ENCODE data around the gene TSPYL4.

TSPYL4 gene

GRCh38 chr6:116215414-116215813 is 38.5 kb downstream of the TSPYL4 start:
- POLR2A ChIA-PET (ENCODE audit: low non-redundant PET), result no interaction called here
- CTCF ChIA-PET, result no interaction called here
- no peak overlapping the region for H3K27ac ChIP-seq
- DNase-seq (ENCODE audit: low spot score), result no peak
- no peak for TF ChIP-seq CTCF (conservative IDR thresholded peaks at IDR 0.05; ENCODE audit: low read depth)

- no peak overlapping the region for H3K27ac ChIP-seq
- CTCF ChIA-PET, result no interaction called here
- POLR2A ChIA-PET (ENCODE audit: low non-redundant PET), result no interaction called here
These were observed 39.2 kb downstream of the TSPYL4 start for GRCh38 chr6:116214681-116215080.

GRCh38 chr6:116210750-116211425 is 43.0 kb downstream of the TSPYL4 start:
- H3K27ac ChIP-seq, result peak overlapping the region; percentile 84
- DNase-seq (ENCODE audit: low spot score), result peak; percentile 71
- ChIA-PET CTCF (no interaction called here), POLR2A (ENCODE audit: low non-redundant PET) (no interaction called here)
- TF ChIP-seq CTCF (conservative IDR thresholded peaks at IDR 0.05; ENCODE audit: low read depth), result no peak

More at GRCh38 chr6:116214681-116215080, 39.2 kb downstream of the TSPYL4 start:
- no peak for DNase-seq (ENCODE audit: low spot score)
- no peak for TF ChIP-seq CTCF (conservative IDR thresholded peaks at IDR 0.05; ENCODE audit: low read depth)

DNA sequence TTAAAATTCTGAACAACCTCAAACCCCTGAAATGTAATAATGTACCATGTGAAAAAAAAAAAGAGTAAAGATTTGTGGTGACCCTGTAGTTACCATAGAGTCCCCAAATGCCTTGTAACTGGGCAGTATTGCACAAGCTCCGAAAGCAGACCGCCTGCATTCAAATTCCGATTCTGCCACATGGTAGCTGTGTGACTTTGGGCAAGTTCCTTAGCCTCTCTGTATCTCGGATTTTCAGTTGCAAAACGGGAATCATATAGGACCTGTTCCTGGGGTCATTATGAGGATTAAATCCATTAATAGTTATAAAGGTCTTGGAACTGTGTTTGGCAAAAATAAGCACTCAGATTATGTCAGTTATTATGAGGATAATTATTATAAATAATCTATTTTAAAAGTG is 43.6 kb downstream of the TSPYL4 start:
- ChIA-PET POLR2A (ENCODE audit: low non-redundant PET) (no interaction called here), CTCF (no interaction called here)
- DNase-seq (ENCODE audit: low spot score), result no peak
- H3K27ac ChIP-seq, result no peak overlapping the region
- no peak for TF ChIP-seq CTCF (conservative IDR thresholded peaks at IDR 0.05; ENCODE audit: low read depth)

- DNase-seq (ENCODE audit: low spot score), result no peak
- POLR2A ChIA-PET (ENCODE audit: low non-redundant PET), result no interaction called here
- TF ChIP-seq CTCF (conservative IDR thresholded peaks at IDR 0.05; ENCODE audit: low read depth), result no peak
- CTCF ChIA-PET, result interaction anchor here (0.6 kb wide), 1 partner anchor 1422 kb away, joined by 3 read pairs; no protein-coding TSS in a partner anchor
- no peak overlapping the region for H3K27ac ChIP-seq
These were observed 45.7 kb downstream of the TSPYL4 start for GRCh38 chr6:116208056-116208785.

DNA sequence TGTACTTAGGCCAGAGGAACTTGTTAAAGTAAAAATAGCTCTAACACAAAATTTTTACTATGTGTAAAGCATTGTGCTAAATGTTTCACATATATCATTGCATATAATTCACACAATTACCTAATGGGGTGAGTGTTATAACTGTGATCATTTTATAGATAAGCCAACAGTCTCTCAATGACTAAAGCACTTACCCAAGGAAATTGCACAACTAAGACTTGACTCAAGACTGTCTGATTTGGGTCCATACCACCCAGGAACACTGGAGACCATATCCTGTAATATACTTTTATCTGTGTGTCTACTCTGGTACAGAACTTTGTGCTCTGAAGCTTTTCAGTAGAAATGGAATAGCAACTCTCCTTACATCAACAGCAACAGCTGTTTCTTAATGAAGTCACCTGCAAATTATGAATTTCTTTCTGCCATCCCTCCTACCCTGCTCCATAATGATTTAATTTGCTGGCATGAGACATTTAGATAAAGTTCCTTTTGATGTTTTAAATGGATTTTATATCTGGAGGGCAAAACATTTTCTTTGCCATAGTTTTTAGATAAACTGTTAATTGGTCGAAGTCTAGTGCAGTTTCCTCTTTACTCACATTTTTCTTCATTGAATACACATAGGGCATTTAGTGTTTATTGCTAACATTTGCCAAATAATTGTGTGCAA is 47.5 kb downstream of the TSPYL4 start:
- TF ChIP-seq CTCF (conservative IDR thresholded peaks at IDR 0.05; ENCODE audit: low read depth), result no peak
- DNase-seq (ENCODE audit: low spot score), result peak; percentile 13
- CTCF ChIA-PET, result interaction anchor here (0.6 kb wide), 2 partner anchors 195 to 595 kb away, joined by 4 read pairs; no protein-coding TSS in a partner anchor
- POLR2A ChIA-PET (ENCODE audit: low non-redundant PET), result no interaction called here
- H3K27ac ChIP-seq, result no peak overlapping the region
